Measurements from ENCODE around the gene LYRM1. TPM values are rescaled to one million over a fixed set of nuclear protein-coding genes. Genes with fewer than 3 reads are reported as not detected.

The LYRM1 gene
- total and polyA plus RNA-seq, 8 donors = 6.7 to 58.5 (median 27.8) TPM

- Histone ChIP-seq H3K9me3 (no peaks in the 10 kb centered on the region), H3K4me3 (no peak overlapping the region), H3K4me1 (no peaks in the 10 kb centered on the region), H3K27ac (no peak overlapping the region), H3K27me3 (no peaks in the 10 kb centered on the region), H3K36me3 (no peaks in the 10 kb centered on the region)
- 77 to 91% (median 89%) methylated on average over 4 of the region's 4 CpGs for WGBS, 5 donors
- no peak for DNase-seq
- TF ChIP-seq POLR2A (IDR thresholded peaks at IDR 0.05) = no peak
- TF ChIP-seq CTCF (IDR thresholded peaks at IDR 0.05) = no peak
- TF ChIP-seq EP300 (IDR thresholded peaks at IDR 0.05) = no peak
- no peak for TF ChIP-seq POLR2AphosphoS5 (IDR thresholded peaks at IDR 0.05)
- intact Hi-C loops (cut with DNase I; ENCODE audit: low total_unique reads) = no loop called here
Observed at GRCh38 chr16:20950294-20950693, 49.7 kb downstream of the LYRM1 start.

- intact Hi-C loops (cut with DNase I; ENCODE audit: low total_unique reads) = no loop called here
- TF ChIP-seq POLR2A (IDR thresholded peaks at IDR 0.05) (no peak), CTCF (IDR thresholded peaks at IDR 0.05) (no peak), EP300 (IDR thresholded peaks at IDR 0.05) (no peak)
- no peak overlapping the region for H3K4me3 ChIP-seq
- no peaks in the 10 kb centered on the region for H3K4me1 ChIP-seq
- H3K27me3 ChIP-seq = no peaks in the 10 kb centered on the region
- WGBS, 5 donors = 79 to 84% (median 83%) methylated on average over 13 of the region's 13 CpGs
- H3K9me3 ChIP-seq = no peaks in the 10 kb centered on the region
- H3K36me3 ChIP-seq = no peaks in the 10 kb centered on the region
- no peak overlapping the region for H3K27ac ChIP-seq
- no peak for DNase-seq
Observed at GRCh38 chr16:20952139-20952920, 51.8 kb downstream of the LYRM1 start.

GRCh38 chr16:20954574-20954973 is 54.0 kb downstream of the LYRM1 start:
- no peak overlapping the region for H3K27ac ChIP-seq
- no peaks in the 10 kb centered on the region for H3K9me3 ChIP-seq
- no peak overlapping the region for H3K4me3 ChIP-seq
- intact Hi-C loops (cut with DNase I; ENCODE audit: low total_unique reads) = no loop called here
- DNase-seq = no peak
- WGBS, 5 donors = 89 to 91% (median 91%) methylated on average over 11 of the region's 11 CpGs
- no peaks in the 10 kb centered on the region for H3K27me3 ChIP-seq
- H3K4me1 ChIP-seq = no peaks in the 10 kb centered on the region
- TF ChIP-seq CTCF (IDR thresholded peaks at IDR 0.05) = no peak
- no peak for TF ChIP-seq POLR2AphosphoS5 (IDR thresholded peaks at IDR 0.05)
- no peak for TF ChIP-seq POLR2A (IDR thresholded peaks at IDR 0.05)
- no peak for TF ChIP-seq EP300 (IDR thresholded peaks at IDR 0.05)
- no peaks in the 10 kb centered on the region for H3K36me3 ChIP-seq

GRCh38 chr16:20956319-20956718 is 55.7 kb downstream of the LYRM1 start:
- Histone ChIP-seq H3K9me3 (no peaks in the 10 kb centered on the region), H3K4me1 (no peaks in the 10 kb centered on the region), H3K27me3 (no peaks in the 10 kb centered on the region), H3K4me3 (no peak overlapping the region), H3K36me3 (no peaks in the 10 kb centered on the region), H3K27ac (no peak overlapping the region)
- WGBS, 5 donors = 40 to 66% (median 51%) methylated on average over 3 of the region's 3 CpGs
- intact Hi-C loops (cut with DNase I; ENCODE audit: low total_unique reads) = no loop called here
- peak in 1 of 2 donors; percentile 17 for DNase-seq
- TF ChIP-seq EP300 (IDR thresholded peaks at IDR 0.05) (no peak), POLR2AphosphoS5 (IDR thresholded peaks at IDR 0.05) (no peak), POLR2A (IDR thresholded peaks at IDR 0.05) (no peak), CTCF (IDR thresholded peaks at IDR 0.05) (no peak)
